ENCODE measurements around the gene ACOT13.

DNA sequence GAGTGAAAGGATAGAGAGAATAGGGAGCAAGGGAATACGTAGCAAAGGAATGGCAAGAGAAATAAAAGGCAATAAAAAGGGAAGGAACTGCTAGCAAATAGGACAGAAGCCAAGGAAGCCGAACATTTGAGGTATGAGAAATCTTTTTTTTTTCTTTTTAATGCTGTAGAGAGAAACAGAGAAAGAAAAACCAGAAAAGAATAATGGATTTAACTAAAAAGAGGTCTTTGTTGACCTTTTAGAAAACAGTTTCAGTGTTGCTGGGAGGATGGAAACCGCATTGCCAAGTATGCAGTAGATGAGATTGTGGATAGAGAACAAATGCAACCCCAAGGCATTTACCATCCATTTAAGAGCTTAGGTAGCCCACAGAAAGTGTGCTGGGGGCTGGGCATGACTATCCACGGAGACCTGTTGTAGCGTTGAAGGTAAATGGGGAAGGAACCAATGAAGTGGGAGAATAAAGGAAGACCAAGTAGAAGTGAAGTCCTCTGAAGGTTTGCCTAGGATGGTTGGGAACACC is 75.4 kb downstream of the ACOT13 start:
- TF ChIP-seq, protein P1, sequence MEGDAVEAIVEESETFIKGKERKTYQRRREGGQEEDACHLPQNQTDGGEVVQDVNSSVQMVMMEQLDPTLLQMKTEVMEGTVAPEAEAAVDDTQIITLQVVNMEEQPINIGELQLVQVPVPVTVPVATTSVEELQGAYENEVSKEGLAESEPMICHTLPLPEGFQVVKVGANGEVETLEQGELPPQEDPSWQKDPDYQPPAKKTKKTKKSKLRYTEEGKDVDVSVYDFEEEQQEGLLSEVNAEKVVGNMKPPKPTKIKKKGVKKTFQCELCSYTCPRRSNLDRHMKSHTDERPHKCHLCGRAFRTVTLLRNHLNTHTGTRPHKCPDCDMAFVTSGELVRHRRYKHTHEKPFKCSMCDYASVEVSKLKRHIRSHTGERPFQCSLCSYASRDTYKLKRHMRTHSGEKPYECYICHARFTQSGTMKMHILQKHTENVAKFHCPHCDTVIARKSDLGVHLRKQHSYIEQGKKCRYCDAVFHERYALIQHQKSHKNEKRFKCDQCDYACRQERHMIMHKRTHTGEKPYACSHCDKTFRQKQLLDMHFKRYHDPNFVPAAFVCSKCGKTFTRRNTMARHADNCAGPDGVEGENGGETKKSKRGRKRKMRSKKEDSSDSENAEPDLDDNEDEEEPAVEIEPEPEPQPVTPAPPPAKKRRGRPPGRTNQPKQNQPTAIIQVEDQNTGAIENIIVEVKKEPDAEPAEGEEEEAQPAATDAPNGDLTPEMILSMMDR (IDR thresholded peaks at IDR 0.05; ENCODE audit: low read depth, low read length): no peak
- no peak for TF ChIP-seq EZH2phosphoT487 (IDR thresholded peaks at IDR 0.05; ENCODE audit: low read depth)
